Breast epithelium (tissue), 4 donors: Measurements from ENCODE around the gene ABCG2. TPM values are rescaled to one million over a fixed set of nuclear protein-coding genes. Genes with fewer than 3 reads are reported as not detected.
A peak's percentile ranks its signal among the peaks of the same experiment; 100 is the strongest.
"Not testable (repeated sequence)": the region's sequence is repeated elsewhere in the genome, so short reads cannot be mapped to it uniquely, and the experiment has no call there.

Experiments
- DNase-seq, 2 donors: peaks; one replicate each; pipeline ENCODE4 v3.0.0-alpha.2; 2019; ENCODE audit warnings: low spot score in 2 of 2
- H3K27ac ChIP-seq, 2 donors: fragments of 200-600 bp; sonication (generic) in 1 of 2; one replicate each; pipeline ENCODE4 v1.5.1; 2016 to 2019; ENCODE audit warnings: mild to moderate bottlenecking in 1 of 2
- H3K27me3 ChIP-seq, 2 donors: fragments of 200-600 bp; sonication (generic) in 1 of 2; one replicate each; pipeline versions ENCODE4 v1.5.1 to v1.6.0; 2017 to 2019; ENCODE audit warnings: control low read depth in 1 of 2, mild to moderate bottlenecking in 1 of 2
- H3K36me3 ChIP-seq: fragments of 200-600 bp; one replicate; pipeline ENCODE4 v1.5.1; 2019
- H3K4me1 ChIP-seq, 2 donors: fragments of 200-600 bp; sonication (generic); one replicate each; pipeline ENCODE4 v1.5.1; 2016 to 2019; ENCODE audit warnings: control low read depth in 1 of 2
- H3K4me3 ChIP-seq, 3 donors: fragments of 200-600 bp; sonication (generic); 1 replicate in 2 of 3; 2 replicates in 1 of 3; pipeline ENCODE4 v1.5.1; 2016 to 2019; ENCODE audit warnings: mild to moderate bottlenecking in 3 of 3, moderate library complexity in 2 of 3
- H3K9me3 ChIP-seq, 2 donors: fragments of 200-600 bp; sonication (generic) in 1 of 2; one replicate each; pipeline ENCODE4 v1.5.1; 2016 to 2019; ENCODE audit warnings: control low read depth in 1 of 2
- POLR2A ChIP-seq: fragments of 450-650 bp; IDR thresholded peaks from one replicate; pipeline ENCODE4 v1.6.1; 2016; ENCODE audit warnings: antibody characterized with exemption, mild to moderate bottlenecking, moderate library complexity
- POLR2AphosphoS5 ChIP-seq, 3 donors: sonication (generic); formaldehyde crosslinking; IDR thresholded peaks; one replicate each; pipeline ENCODE4 v1.6.1; 2017; ENCODE audit warnings: antibody characterized with exemption in 3 of 3
- intact Hi-C: fragments of 100-400 bp; cut with DNase I; formaldehyde crosslinking; loops from one replicate; pipeline ENCODE4 v1.15.1; 2023; ENCODE audit warnings: low total_unique reads
- total RNA-seq, 3 donors: library from RNA; depleted of rRNA; stranded (reverse); fragments of >200 nt; gene quantifications; one replicate each; pipeline ENCODE4 v1.1.0, GENCODE V29; 2016
- TF ChIP-seq, protein P1 (sequence below), 3 donors: fragments of 450-650 bp; IDR thresholded peaks; one replicate each; pipeline ENCODE4 v1.5.1; 2016 to 2017; ENCODE audit warnings: antibody characterized with exemption in 3 of 3, mild to moderate bottlenecking in 3 of 3, moderate library complexity in 3 of 3

Gene ABCG2
- total RNA-seq, 3 donors from 2014 or later: 2.6 to 8.6 (median 6.9) TPM

DNA sequence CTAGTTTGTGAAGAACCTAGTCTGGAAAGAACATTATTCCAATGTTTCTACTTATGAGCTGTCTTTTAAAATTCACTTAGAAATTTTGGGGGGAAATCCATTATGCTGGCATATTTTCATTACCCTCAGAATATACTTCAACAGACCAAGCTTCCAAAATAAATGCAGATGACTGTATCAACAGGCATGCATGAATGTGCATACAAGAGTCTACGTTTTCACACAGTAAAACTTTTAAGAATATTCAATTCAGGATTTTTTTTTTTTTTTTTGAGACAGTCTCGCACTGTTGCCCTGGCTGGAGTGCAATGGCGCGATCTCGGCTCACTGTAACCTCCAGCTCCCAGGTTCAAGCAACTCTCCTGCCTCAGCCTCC is 49.7 kb downstream of the ABCG2 start:
- Histone ChIP-seq H3K4me1 (no peaks in the 10 kb centered on the region), H3K27ac (no peak overlapping the region), H3K27me3 (no peaks in the 10 kb centered on the region), H3K36me3 (no peaks in the 10 kb centered on the region), H3K9me3 (no peaks in the 10 kb centered on the region), H3K4me3 (no peak overlapping the region)
- intact Hi-C loops: no loop called here
- no peak for TF ChIP-seq POLR2A
- TF ChIP-seq, protein P1, sequence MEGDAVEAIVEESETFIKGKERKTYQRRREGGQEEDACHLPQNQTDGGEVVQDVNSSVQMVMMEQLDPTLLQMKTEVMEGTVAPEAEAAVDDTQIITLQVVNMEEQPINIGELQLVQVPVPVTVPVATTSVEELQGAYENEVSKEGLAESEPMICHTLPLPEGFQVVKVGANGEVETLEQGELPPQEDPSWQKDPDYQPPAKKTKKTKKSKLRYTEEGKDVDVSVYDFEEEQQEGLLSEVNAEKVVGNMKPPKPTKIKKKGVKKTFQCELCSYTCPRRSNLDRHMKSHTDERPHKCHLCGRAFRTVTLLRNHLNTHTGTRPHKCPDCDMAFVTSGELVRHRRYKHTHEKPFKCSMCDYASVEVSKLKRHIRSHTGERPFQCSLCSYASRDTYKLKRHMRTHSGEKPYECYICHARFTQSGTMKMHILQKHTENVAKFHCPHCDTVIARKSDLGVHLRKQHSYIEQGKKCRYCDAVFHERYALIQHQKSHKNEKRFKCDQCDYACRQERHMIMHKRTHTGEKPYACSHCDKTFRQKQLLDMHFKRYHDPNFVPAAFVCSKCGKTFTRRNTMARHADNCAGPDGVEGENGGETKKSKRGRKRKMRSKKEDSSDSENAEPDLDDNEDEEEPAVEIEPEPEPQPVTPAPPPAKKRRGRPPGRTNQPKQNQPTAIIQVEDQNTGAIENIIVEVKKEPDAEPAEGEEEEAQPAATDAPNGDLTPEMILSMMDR (IDR thresholded peaks at IDR 0.05): no peak
- TF ChIP-seq POLR2AphosphoS5 (IDR thresholded peaks at IDR 0.05): no peak
- no peak for DNase-seq

GRCh38 chr4:88108108-88108465 is 50.4 kb downstream of the ABCG2 start:
- H3K4me3 ChIP-seq, H3K4me1 ChIP-seq, H3K9me3 ChIP-seq, H3K27me3 ChIP-seq, intact Hi-C loops, H3K36me3 ChIP-seq, H3K27ac ChIP-seq, DNase-seq: not testable (repeated sequence)

- Histone ChIP-seq H3K36me3 (no peaks in the 10 kb centered on the region), H3K27ac (peak overlapping the region in 1 of 2 donors; percentile 25), H3K9me3 (no peaks in the 10 kb centered on the region), H3K4me3 (no peak overlapping the region), H3K4me1 (no peaks in the 10 kb centered on the region), H3K27me3 (no peaks in the 10 kb centered on the region)
- no peak for DNase-seq
- intact Hi-C loops: no loop called here
- no peak for TF ChIP-seq POLR2AphosphoS5 (IDR thresholded peaks at IDR 0.05)
- TF ChIP-seq, protein P1 (IDR thresholded peaks at IDR 0.05): no peak
Measured at GRCh38 chr4:88107406-88108107, 50.9 kb downstream of the ABCG2 start.

DNA sequence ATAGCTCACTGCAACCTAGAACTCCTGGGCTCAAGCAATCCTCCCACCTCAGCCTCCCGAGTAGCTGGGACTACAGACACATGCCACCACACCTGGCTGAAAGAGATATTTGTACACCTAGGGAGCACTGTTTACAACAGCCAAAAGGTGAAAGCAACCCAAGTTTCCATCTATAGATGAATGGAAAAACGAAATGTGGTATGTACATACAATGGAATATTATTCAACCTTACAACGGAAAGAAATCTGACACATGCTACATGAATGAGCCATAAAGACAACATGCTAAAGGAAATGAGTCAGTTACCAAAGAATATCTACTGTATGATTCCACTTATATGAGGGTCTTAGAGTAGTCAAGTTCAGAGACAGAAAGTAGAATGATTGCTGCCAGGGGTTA is 52.2 kb downstream of the ABCG2 start:
- Histone ChIP-seq H3K4me1 (no peaks in the 10 kb centered on the region), H3K36me3 (no peaks in the 10 kb centered on the region), H3K27ac (no peak overlapping the region), H3K9me3 (no peaks in the 10 kb centered on the region), H3K4me3 (no peak overlapping the region), H3K27me3 (no peaks in the 10 kb centered on the region)
- TF ChIP-seq POLR2AphosphoS5 (IDR thresholded peaks at IDR 0.05): no peak
- TF ChIP-seq POLR2A: no peak
- TF ChIP-seq, protein P1 (IDR thresholded peaks at IDR 0.05): no peak
- intact Hi-C loops: no loop called here
- DNase-seq: no peak

GRCh38 chr4:88104902-88105610 is 53.4 kb downstream of the ABCG2 start:
- Histone ChIP-seq H3K27me3 (no peaks in the 10 kb centered on the region), H3K9me3 (no peaks in the 10 kb centered on the region), H3K36me3 (no peaks in the 10 kb centered on the region), H3K4me1 (no peaks in the 10 kb centered on the region), H3K4me3 (no peak overlapping the region), H3K27ac (peak overlapping the region in 1 of 2 donors; percentile 62)
- no peak for DNase-seq
- no peak for TF ChIP-seq POLR2AphosphoS5 (IDR thresholded peaks at IDR 0.05)
- TF ChIP-seq, protein P1 (IDR thresholded peaks at IDR 0.05): no peak
- TF ChIP-seq POLR2A: no peak
- intact Hi-C loops: no loop called here
